K562 (cell line): ENCODE results near the gene PRPF39. TPM values are rescaled to one million over a fixed set of nuclear protein-coding genes. Genes with fewer than 3 reads are reported as not detected.

Source experiments
- CREBBP ChIP-seq: IDR thresholded peaks from one replicate; pipeline ENCODE4 v1.6.1; 2012; ENCODE audit warnings: low read depth, mild to moderate bottlenecking, control low read depth, inconsistent platforms, low read length
- GATA2 ChIP-seq: sonication (generic); formaldehyde crosslinking; IDR thresholded peaks from 2 replicates; pipeline ENCODE4 v1.4.0; 2020; ENCODE audit warnings: mild to moderate bottlenecking, missing genetic modification reagents
- HNRNPUL1 ChIP-seq: fragments of 200-400 bp; formaldehyde crosslinking; IDR thresholded peaks from 2 replicates; pipeline ENCODE4 v1.6.1; 2017; ENCODE audit warnings: low read length
- IRF9 ChIP-seq: fragments of 450-650 bp; IDR thresholded peaks from 2 replicates; pipeline ENCODE4 v1.6.1; 2016; ENCODE audit warnings: missing biosample characterization, missing genetic modification characterization
- MLLT1 ChIP-seq, 2 experiments: fragments of 450-650 bp; IDR thresholded peaks; 2 replicates each; pipeline ENCODE4 v1.6.1; 2016
- PATZ1 ChIP-seq: fragments of 250-450 bp; sonication (Bioruptor Pico); IDR thresholded peaks from 2 replicates; pipeline ENCODE4 v1.5.0; 2020; ENCODE audit warnings: mild to moderate bottlenecking, borderline replicate concordance
- PRDM10 ChIP-seq: fragments of 450-650 bp; IDR thresholded peaks from 2 replicates; pipeline ENCODE4 v1.6.1; 2018; ENCODE audit not compliant: partially characterized antibody
- TAF1 ChIP-seq: IDR thresholded peaks from 2 replicates; pipeline ENCODE4 v1.6.1; 2011; ENCODE audit warnings: mild to moderate bottlenecking, low read length, moderate library complexity; ENCODE audit not compliant: insufficient read depth, control insufficient read depth, severe bottlenecking; ENCODE audit errors: extremely low read depth
- THAP7 ChIP-seq: fragments of 250-450 bp; sonication (Bioruptor Pico); IDR thresholded peaks from 2 replicates; pipeline ENCODE4 v1.5.0; 2021
- ZBTB12 ChIP-seq: fragments of 250-450 bp; sonication (Bioruptor Pico); IDR thresholded peaks from 2 replicates; pipeline ENCODE4 v1.4.0; 2020
- ZEB2 ChIP-seq: fragments of 450-650 bp; IDR thresholded peaks from 2 replicates; pipeline ENCODE4 v1.6.1; 2016
- ZNF316 ChIP-seq: fragments of 450-650 bp; IDR thresholded peaks from 2 replicates; pipeline ENCODE4 v1.6.1; 2016
- ZNF449 ChIP-seq: fragments of 250-450 bp; sonication (Bioruptor Pico); IDR thresholded peaks from 2 replicates; pipeline ENCODE4 v1.8.0; 2022; ENCODE audit warnings: moderate library complexity, mild to moderate bottlenecking, inconsistent platforms
- ZNF57 ChIP-seq: fragments of 450-650 bp; formaldehyde crosslinking; IDR thresholded peaks from 2 replicates; pipeline ENCODE4 v1.4.0; 2020; ENCODE audit warnings: mild to moderate bottlenecking, moderate library complexity
- polyA plus RNA-seq, 8 experiments: library from polyadenylated mRNA; depleted of rRNA in 4 of 8; stranded (reverse) in 5 of 8; unstranded in 3 of 8; fragments of >200 nt; fragmentation: Nextera tagmentation in 2 of 8; fragmentation: Illumina TruSeq in 1 of 8; extraction: Ambion mirVana in 2 of 8; extraction: Trizol in 1 of 8; gene quantifications; 2 replicates each; pipeline versions ENCODE4 v1.2.1 to v1.2.3, GENCODE V29; 2011 to 2014; ENCODE audit warnings: inconsistent platforms in 1 of 8, missing spikeins in 1 of 8
- total RNA-seq, 7 experiments: library from RNA; depleted of rRNA in 6 of 7; stranded (reverse); fragments of >200 nt in 6 of 7; fragmentation: Illumina TruSeq in 2 of 7; extraction: Trizol in 2 of 7; gene quantifications; 2 replicates each; pipeline versions ENCODE4 v1.2.1 to v1.2.3, GENCODE V29; 2011 to 2021; ENCODE audit warnings: low replicate concordance in 1 of 7

PRPF39 gene
- total and polyA plus RNA-seq, 9 of the 15 experiments (the other 6 are each of a cell fraction or from before 2014, with no cell fraction given): 13.3 to 50.4 (median 24.8) TPM

GRCh38 chr14:45134051-45134958, 50.4 kb downstream of the PRPF39 start, which contains the start of gene FKBP3 (continued):
- no peak for TF ChIP-seq THAP7 (CRISPR knock-in tag)
- no peak for TF ChIP-seq IRF9 (tag)
- TF ChIP-seq ZNF449 (CRISPR knock-in tag): no peak
- TF ChIP-seq ZEB2: no peak
- no peak for TF ChIP-seq CREBBP
- TF ChIP-seq PRDM10: peak; percentile 100
- TF ChIP-seq ZBTB12 (CRISPR knock-in tag): no peak
- TF ChIP-seq MLLT1 (IDR thresholded peaks at IDR 0.05): peak in 1 of 2 experiments; percentile 62; a peak in 1 of 4 replicates
- no peak for TF ChIP-seq GATA2 (CRISPR knock-in tag)
- TF ChIP-seq TAF1: peak; percentile 74
- no peak for TF ChIP-seq HNRNPUL1
- TF ChIP-seq ZNF316: no peak
- no peak for TF ChIP-seq PATZ1
- TF ChIP-seq ZNF57: no peak
